Retinal pigment epithelial cell (primary cell): ENCODE results near the gene CD300LD.
"Not testable (repeated sequence)": the region's sequence is repeated elsewhere in the genome, so short reads cannot be mapped to it uniquely, and the experiment has no call there.

Experiments used
- DNase-seq: peaks from one replicate; pipeline ENCODE4 v3.0.0-alpha.2; 2010; ENCODE audit warnings: low read depth
- H3K4me3 ChIP-seq: 2 replicates; pipeline ENCODE4 v1.5.1; 2011; ENCODE audit warnings: mild to moderate bottlenecking, low read length, control low read depth, moderate library complexity
- TF ChIP-seq, protein P1 (sequence below): conservative IDR thresholded peaks from 2 replicates; pipeline ENCODE4 v1.5.1; 2011; ENCODE audit warnings: low read depth, low read length, control low read depth, inconsistent platforms

The CD300LD gene

DNA sequence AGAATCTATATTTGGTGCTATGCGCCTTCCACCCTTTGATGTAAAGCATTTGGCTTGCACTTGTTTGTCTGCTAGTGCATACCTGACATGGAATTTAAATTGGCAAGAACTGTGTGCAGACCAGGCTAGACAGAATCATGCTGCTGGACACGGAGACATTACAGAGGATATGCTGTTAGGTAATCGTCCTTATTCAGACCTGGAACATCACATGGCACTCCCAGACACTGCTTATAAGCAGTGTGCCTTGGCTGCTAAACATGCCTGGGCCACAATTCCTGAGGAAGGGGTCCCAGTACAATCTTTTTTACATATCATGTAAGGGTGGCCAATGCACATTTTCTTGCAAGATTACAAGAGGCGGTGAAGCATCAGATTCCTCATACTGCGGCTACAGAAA lies 6.4 kb downstream of the CD300LD start:
- no peak overlapping the region for H3K4me3 ChIP-seq
- TF ChIP-seq, protein P1, sequence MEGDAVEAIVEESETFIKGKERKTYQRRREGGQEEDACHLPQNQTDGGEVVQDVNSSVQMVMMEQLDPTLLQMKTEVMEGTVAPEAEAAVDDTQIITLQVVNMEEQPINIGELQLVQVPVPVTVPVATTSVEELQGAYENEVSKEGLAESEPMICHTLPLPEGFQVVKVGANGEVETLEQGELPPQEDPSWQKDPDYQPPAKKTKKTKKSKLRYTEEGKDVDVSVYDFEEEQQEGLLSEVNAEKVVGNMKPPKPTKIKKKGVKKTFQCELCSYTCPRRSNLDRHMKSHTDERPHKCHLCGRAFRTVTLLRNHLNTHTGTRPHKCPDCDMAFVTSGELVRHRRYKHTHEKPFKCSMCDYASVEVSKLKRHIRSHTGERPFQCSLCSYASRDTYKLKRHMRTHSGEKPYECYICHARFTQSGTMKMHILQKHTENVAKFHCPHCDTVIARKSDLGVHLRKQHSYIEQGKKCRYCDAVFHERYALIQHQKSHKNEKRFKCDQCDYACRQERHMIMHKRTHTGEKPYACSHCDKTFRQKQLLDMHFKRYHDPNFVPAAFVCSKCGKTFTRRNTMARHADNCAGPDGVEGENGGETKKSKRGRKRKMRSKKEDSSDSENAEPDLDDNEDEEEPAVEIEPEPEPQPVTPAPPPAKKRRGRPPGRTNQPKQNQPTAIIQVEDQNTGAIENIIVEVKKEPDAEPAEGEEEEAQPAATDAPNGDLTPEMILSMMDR = no peak

DNA sequence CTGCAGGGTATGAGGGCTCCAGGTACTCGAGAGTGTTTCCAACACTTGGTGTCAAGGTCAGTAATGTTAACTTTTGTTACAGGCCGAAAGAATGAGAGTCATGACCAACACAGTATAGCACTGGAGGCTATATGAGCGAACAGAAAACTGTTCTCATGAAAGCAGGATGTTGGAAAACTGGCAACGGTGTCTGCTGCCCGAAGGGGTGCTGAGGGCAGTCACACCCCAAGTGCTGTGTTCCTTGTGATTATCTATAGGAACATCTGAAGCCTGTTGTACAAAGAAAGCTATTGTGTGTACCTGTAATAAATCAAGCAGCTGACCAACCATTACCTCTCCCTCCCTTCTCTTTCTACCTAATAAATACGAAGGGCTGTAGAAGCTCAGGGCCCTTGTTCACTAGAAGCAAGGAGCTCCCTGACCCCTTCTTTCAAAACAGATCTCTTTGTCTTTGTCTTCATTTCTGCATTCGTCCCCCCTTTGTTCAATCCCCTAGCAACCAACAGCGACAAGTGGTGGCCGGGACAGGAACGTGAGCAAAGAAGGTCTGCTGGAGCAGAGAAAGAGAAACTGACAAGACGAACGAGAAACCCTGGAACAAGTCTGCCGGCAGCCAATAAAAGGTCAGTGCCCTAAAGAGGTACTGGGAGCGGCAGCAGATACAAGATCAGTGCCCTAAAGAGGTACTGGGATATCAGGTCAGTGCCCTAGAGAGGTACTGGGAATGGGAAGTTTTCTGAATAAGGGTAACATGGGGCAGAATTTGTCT lies 7.6 kb downstream of the CD300LD start:
- no peak overlapping the region for H3K4me3 ChIP-seq
- TF ChIP-seq, protein P1 = no peak
- DNase-seq = no peak

More for the DNA sequence above, 6.4 kb downstream of the CD300LD start:
- no peak for DNase-seq

DNA sequence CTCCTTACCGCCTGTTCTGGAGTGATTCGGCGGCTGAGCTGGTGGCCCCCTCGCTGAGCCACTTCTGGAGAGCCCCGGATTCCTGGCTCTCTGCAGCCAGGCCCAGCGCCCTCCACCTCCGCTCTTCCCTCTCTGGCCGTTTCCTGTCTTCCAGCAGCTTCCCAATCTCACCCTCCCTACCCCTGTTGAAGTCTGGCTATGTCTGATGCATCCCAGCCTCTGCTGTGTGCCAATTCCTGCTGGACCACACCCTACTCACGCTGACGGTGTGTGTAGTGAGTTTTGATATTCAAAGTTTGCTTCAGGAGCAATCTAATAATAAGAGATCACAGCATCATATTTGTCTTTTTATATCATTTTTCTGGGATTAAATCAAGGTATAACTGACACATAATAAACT lies 9.4 kb downstream of the CD300LD start:
- TF ChIP-seq, protein P1 = no peak
- no peak for DNase-seq
- no peak overlapping the region for H3K4me3 ChIP-seq

DNA sequence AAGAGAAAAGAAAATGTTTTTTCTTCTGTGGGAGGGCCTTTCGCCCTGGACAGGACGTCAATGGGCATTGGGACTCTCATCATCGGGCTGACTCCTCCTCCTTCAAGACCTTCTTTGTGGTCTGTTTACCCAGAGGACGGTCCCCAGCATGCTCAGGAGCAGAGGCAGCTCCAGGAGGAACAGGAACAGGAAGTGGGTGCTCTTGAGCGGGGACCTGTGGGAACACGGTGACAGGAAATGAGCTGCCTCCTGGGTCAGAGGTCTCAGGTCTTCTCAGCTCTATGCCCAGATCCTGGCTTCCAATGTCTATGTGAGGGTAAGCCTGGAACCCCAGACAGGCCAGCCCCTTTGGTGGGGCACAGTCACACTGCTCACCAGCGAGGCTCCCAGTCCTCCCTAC lies 12.2 kb downstream of the CD300LD start:
- H3K4me3 ChIP-seq = no peak overlapping the region
- no peak for DNase-seq
- TF ChIP-seq, protein P1 = no peak

DNA sequence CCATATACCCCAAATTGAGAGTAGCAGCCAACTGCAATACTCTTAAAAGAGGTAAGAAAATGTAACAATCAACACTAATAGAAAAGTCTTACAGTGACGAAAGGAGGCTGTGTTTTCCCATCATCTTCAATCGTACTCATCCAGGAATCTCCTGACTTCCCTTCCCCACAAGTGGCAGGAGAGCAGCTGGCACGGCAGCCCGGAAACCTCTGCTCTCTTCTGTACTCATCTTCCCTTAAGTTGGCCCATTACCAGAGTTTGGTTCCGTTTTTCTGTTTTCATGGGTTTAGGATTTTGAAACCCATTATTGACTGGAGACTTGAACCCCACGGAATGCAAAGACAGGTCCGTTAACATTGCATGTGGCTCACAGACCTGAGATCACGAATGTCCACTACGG lies 13.1 kb downstream of the CD300LD start:
- no peak for DNase-seq
- TF ChIP-seq, protein P1 = no peak
- H3K4me3 ChIP-seq = no peak overlapping the region

DNA sequence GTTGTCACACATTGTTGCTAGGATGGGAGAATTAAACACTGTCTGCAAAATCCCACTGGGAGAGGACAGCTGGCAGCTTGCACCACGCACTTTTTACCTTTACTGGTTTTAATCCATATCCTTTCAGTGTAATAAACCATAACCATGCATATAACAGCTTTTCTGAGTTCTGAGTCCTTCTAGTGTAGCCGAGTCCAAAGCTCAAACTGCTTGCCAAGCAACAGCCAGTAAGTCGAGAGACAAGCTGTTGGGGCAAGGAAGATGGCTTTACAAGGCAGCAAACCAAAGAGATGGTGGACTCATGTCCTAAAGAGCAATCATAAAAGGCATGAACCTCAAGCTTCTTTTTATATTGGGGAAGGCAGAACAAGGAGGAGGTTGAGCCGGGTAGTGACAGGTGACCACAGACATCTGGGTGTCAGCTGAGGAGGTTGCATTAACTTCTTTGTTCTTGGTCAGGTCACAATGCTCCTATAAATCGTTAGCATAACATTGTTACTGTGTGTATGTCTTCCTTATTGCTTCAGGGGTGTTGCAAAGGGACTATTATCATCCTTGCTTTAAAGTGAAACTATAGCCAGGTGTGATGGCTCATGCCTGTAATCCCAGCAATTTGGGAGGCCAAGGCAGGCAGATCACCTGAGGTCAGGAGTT lies 17.5 kb downstream of the CD300LD start:
- DNase-seq = no peak
- TF ChIP-seq, protein P1 = no peak
- H3K4me3 ChIP-seq = no peak overlapping the region

DNA sequence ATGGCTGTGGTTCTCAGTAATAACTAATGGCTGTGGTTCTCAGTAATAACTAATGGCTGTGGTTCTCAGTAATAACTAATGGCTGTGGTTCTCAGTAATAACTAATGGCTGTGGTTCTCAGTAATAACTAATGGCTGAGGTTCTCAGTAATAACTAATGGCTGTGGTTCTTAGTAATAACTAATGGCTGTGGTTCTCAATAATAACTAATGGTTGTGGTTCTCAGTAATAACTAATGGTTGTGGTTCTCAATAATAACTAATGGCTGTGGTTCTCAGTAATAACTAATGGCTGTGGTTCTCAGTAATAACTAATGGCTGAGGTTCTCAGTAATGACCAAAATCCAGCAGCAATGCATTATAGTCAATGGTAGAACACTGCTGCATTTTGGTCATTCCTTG lies 18.4 kb downstream of the CD300LD start:
- not testable (repeated sequence) for H3K4me3 ChIP-seq, DNase-seq
